Endothelial cell of hepatic sinusoid (primary cell): ENCODE measurements around the gene TRPM1.

Experiments used
- in situ Hi-C: cut with HindIII; loops from 2 replicates; pipeline ENCODE4 v1.10.0; 2017; ENCODE audit warnings: low sequenced_read_pairs

The TRPM1 gene

GRCh38 chr15:31101262-31102038 lies at the start of gene TRPM1:
TRPM1 (minus strand) TSS chr15:31101725; CDS start chr15:31081355, 20,370 bp downstream.
- in situ Hi-C loops, result no loop called here

- in situ Hi-C loops, result no loop called here
These were observed 49.3 kb upstream of the TRPM1 start for GRCh38 chr15:31150732-31151231.

- in situ Hi-C loops, result no loop called here
These were observed 48.5 kb upstream of the TRPM1 start for GRCh38 chr15:31149987-31150386.

GRCh38 chr15:31149088-31149505 lies 47.6 kb upstream of the TRPM1 start:
- in situ Hi-C loops, result no loop called here

GRCh38 chr15:31148297-31149087 lies 47.0 kb upstream of the TRPM1 start:
- in situ Hi-C loops, result no loop called here

- in situ Hi-C loops, result no loop called here
These were observed 46.4 kb upstream of the TRPM1 start for GRCh38 chr15:31147944-31148296.

- in situ Hi-C loops, result no loop called here
These were observed 45.9 kb upstream of the TRPM1 start for GRCh38 chr15:31147456-31147855.

- in situ Hi-C loops, result no loop called here
These were observed 43.9 kb upstream of the TRPM1 start for GRCh38 chr15:31145271-31145911.

- in situ Hi-C loops, result no loop called here
These were observed 40.3 kb upstream of the TRPM1 start for GRCh38 chr15:31141792-31142191.

GRCh38 chr15:31136607-31137328 lies 35.2 kb upstream of the TRPM1 start:
- in situ Hi-C loops, result no loop called here

- in situ Hi-C loops, result no loop called here
These were observed 34.5 kb upstream of the TRPM1 start for GRCh38 chr15:31136016-31136415.

- in situ Hi-C loops, result no loop called here
These were observed 34.0 kb upstream of the TRPM1 start for GRCh38 chr15:31135523-31135922.

- in situ Hi-C loops, result no loop called here
These were observed 32.4 kb upstream of the TRPM1 start for GRCh38 chr15:31133890-31134289.

GRCh38 chr15:31131853-31132375 lies 30.4 kb upstream of the TRPM1 start:
- in situ Hi-C loops, result no loop called here

GRCh38 chr15:31130576-31131237 lies 29.2 kb upstream of the TRPM1 start:
- in situ Hi-C loops, result no loop called here

- in situ Hi-C loops, result no loop called here
These were observed 28.3 kb upstream of the TRPM1 start for GRCh38 chr15:31129769-31130303.

- in situ Hi-C loops, result no loop called here
These were observed 27.6 kb upstream of the TRPM1 start for GRCh38 chr15:31128919-31129768.

GRCh38 chr15:31128477-31128876 lies 27.0 kb upstream of the TRPM1 start:
- in situ Hi-C loops, result no loop called here
